Measurements from ENCODE around the gene FES. TPM values are rescaled to one million over a fixed set of nuclear protein-coding genes. Genes with fewer than 3 reads are reported as not detected.

Gene FES
- total RNA-seq, 4 donors from 2014 or later: 62.0 to 183 (median 72.1) TPM

DNA sequence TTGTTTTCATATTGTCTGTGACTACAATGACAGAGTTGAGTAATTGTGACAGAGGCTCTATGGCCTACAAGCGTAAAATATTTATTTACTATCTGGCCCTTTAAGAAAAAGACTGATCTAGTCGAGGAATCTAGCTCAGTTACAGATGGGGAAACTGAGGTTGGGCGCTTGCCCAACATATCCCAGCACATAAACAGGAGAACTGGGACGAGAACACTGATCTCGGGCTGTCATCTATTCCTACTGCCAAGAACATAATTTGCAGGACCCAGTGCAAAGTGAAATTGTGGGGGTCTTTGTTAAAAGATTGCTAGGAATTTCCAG is 1.9 kb downstream of the FES start:
- WGBS, 2 donors: 30 to 36% methylated on average over 5 of the region's 5 CpGs
- Histone ChIP-seq H3K4me3 (peak overlapping the region in 1 of 4 donors; percentile 64), H3K9me3 (no peaks in the 10 kb centered on the region), H3K4me1 (peaks cover 0 to 53% (median 34%) of the 10 kb centered on the region in 4 donors), H3K27ac (peak overlapping the region in 3 of 4 donors; percentile 95 to 98 (median 97)), H3K27me3 (no peaks in the 10 kb centered on the region), H3K36me3 (peaks cover 0 to 63% (median 7%) of the 10 kb centered on the region in 3 donors)
- TF ChIP-seq POLR2A (IDR thresholded peaks at IDR 0.05) (no peak), EP300 (IDR thresholded peaks at IDR 0.05) (no peak)
- TF ChIP-seq, protein P1, sequence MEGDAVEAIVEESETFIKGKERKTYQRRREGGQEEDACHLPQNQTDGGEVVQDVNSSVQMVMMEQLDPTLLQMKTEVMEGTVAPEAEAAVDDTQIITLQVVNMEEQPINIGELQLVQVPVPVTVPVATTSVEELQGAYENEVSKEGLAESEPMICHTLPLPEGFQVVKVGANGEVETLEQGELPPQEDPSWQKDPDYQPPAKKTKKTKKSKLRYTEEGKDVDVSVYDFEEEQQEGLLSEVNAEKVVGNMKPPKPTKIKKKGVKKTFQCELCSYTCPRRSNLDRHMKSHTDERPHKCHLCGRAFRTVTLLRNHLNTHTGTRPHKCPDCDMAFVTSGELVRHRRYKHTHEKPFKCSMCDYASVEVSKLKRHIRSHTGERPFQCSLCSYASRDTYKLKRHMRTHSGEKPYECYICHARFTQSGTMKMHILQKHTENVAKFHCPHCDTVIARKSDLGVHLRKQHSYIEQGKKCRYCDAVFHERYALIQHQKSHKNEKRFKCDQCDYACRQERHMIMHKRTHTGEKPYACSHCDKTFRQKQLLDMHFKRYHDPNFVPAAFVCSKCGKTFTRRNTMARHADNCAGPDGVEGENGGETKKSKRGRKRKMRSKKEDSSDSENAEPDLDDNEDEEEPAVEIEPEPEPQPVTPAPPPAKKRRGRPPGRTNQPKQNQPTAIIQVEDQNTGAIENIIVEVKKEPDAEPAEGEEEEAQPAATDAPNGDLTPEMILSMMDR (IDR thresholded peaks at IDR 0.05): peak in 2 of 5 experiments; percentile 2 to 10
- DNase-seq (ENCODE audit: low spot score in 2 of 2): no peak

GRCh38 chr15:90887037-90887481 is 2.8 kb downstream of the FES start:
- H3K4me1 ChIP-seq: peaks cover 0 to 53% (median 34%) of the 10 kb centered on the region in 4 donors
- 90 to 91% methylated on average over 12 to 13 of the region's 13 CpGs for WGBS, 2 donors

DNA sequence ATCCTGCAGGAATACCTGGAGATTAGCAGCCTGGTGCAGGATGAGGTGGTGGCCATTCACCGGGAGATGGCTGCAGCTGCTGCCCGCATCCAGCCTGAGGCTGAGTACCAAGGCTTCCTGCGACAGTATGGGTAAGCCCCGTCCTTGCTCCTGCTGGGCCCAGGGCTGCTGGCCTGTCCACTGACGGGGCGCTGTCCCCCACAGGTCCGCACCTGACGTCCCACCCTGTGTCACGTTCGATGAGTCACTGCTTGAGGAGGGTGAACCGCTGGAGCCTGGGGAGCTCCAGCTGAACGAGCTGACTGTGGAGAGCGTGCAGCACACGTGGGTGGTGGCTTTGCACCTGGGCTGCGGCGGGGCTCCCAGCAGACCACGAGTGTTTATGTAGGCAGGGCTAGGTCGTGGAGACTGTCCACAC is 5.0 kb downstream of the FES start:
- DNase-seq (ENCODE audit: low spot score in 2 of 2): no peak
- H3K9me3 ChIP-seq: no peaks in the 10 kb centered on the region
- peaks cover 0 to 31% (median 19%) of the 10 kb centered on the region in 4 donors for H3K4me1 ChIP-seq
- H3K27me3 ChIP-seq: no peaks in the 10 kb centered on the region
- WGBS, 2 donors: 84 to 88% methylated on average over 17 to 18 of the region's 18 CpGs
- no peak overlapping the region for H3K4me3 ChIP-seq
- peaks cover 6 to 78% (median 7%) of the 10 kb centered on the region in 3 donors for H3K36me3 ChIP-seq
- H3K27ac ChIP-seq: no peak overlapping the region
- TF ChIP-seq, protein P1 (IDR thresholded peaks at IDR 0.05): no peak
- TF ChIP-seq POLR2A (IDR thresholded peaks at IDR 0.05) (no peak), EP300 (IDR thresholded peaks at IDR 0.05) (no peak)

More at GRCh38 chr15:90887037-90887481, 2.8 kb downstream of the FES start:
- peak overlapping the region in 3 of 4 donors; percentile 95 to 98 (median 97) for H3K27ac ChIP-seq
- no peaks in the 10 kb centered on the region for H3K9me3 ChIP-seq
- TF ChIP-seq POLR2A (IDR thresholded peaks at IDR 0.05) (no peak), EP300 (IDR thresholded peaks at IDR 0.05) (no peak)
- TF ChIP-seq, protein P1 (IDR thresholded peaks at IDR 0.05): no peak
- no peaks in the 10 kb centered on the region for H3K27me3 ChIP-seq
- no peak for DNase-seq (ENCODE audit: low spot score in 2 of 2)
- H3K4me3 ChIP-seq: no peak overlapping the region
- H3K36me3 ChIP-seq: peaks cover 0 to 63% (median 7%) of the 10 kb centered on the region in 3 donors

- Histone ChIP-seq H3K9me3 (no peaks in the 10 kb centered on the region), H3K4me3 (no peak overlapping the region), H3K4me1 (peaks cover 0 to 25% (median 13%) of the 10 kb centered on the region in 4 donors), H3K27ac (no peak overlapping the region), H3K36me3 (peaks cover 6 to 84% (median 7%) of the 10 kb centered on the region in 3 donors), H3K27me3 (no peaks in the 10 kb centered on the region)
- DNase-seq (ENCODE audit: low spot score in 2 of 2): no peak
- 83 to 86% methylated on average over 22 to 26 of the region's 31 CpGs for WGBS, 2 donors
- no peak for TF ChIP-seq EP300 (IDR thresholded peaks at IDR 0.05)
- no peak for TF ChIP-seq POLR2A (IDR thresholded peaks at IDR 0.05)
- TF ChIP-seq, protein P1 (IDR thresholded peaks at IDR 0.05): no peak
Observed at GRCh38 chr15:90889736-90890456, 5.6 kb downstream of the FES start.

- TF ChIP-seq POLR2A (IDR thresholded peaks at IDR 0.05) (no peak), EP300 (IDR thresholded peaks at IDR 0.05) (no peak)
- TF ChIP-seq, protein P1 (IDR thresholded peaks at IDR 0.05): no peak
Observed at GRCh38 chr15:90890839-90891238, 6.5 kb downstream of the FES start.

More at GRCh38 chr15:90890839-90891238, 6.5 kb downstream of the FES start:
- Histone ChIP-seq H3K27me3 (no peaks in the 10 kb centered on the region), H3K4me3 (no peak overlapping the region), H3K36me3 (peaks cover 6 to 93% (median 7%) of the 10 kb centered on the region in 3 donors), H3K4me1 (peaks cover 0 to 16% (median 4%) of the 10 kb centered on the region in 4 donors), H3K27ac (no peak overlapping the region), H3K9me3 (no peaks in the 10 kb centered on the region)
- 78 to 81% methylated on average over 11 of the region's 12 CpGs for WGBS, 2 donors
- no peak for DNase-seq (ENCODE audit: low spot score in 2 of 2)

All from tibial nerve (tissue), 4 donors.